CD8-positive, alpha-beta memory T cell (primary cell): Measurements from ENCODE around the gene CDH23. TPM values are rescaled to one million over a fixed set of nuclear protein-coding genes. Genes with fewer than 3 reads are reported as not detected.

ENCODE experiments used
- CTCF ChIA-PET: fragments of 350-600 bp; sonication (Branson Sonifier 250); formaldehyde crosslinking; loops from one replicate; lab custom pipeline; 2021; ENCODE audit warnings: antibody characterized with exemption; lab: Charles Lee
- POLR2A ChIA-PET: fragments of 350-600 bp; sonication (Branson Sonifier 250); formaldehyde crosslinking; loops from one replicate; lab custom pipeline; 2021; ENCODE audit warnings: antibody characterized with exemption; lab: Charles Lee
- DNase-seq, 5 donors: peaks; one replicate each; pipeline versions ENCODE4 v3.0.0 to v3.0.0-alpha.2; 2020 to 2022; ENCODE audit warnings: mixed read lengths in 1 of 5
- H3K27ac ChIP-seq: one replicate; pipeline ENCODE4 v1.7.0; 2013; ENCODE audit warnings: low read depth, mild to moderate bottlenecking, low read length, moderate library complexity
- H3K27me3 ChIP-seq: 2 replicates; pipeline ENCODE4 v1.7.0; 2013; ENCODE audit warnings: low read length, mild to moderate bottlenecking; ENCODE audit not compliant: insufficient read depth, poor library complexity, severe bottlenecking
- H3K36me3 ChIP-seq: 2 replicates; pipeline ENCODE4 v1.7.0; 2013; ENCODE audit warnings: mild to moderate bottlenecking, low read length, moderate library complexity; ENCODE audit not compliant: insufficient read depth
- H3K4me1 ChIP-seq: 2 replicates; pipeline ENCODE4 v1.7.0; 2013; ENCODE audit warnings: mild to moderate bottlenecking, low read length, moderate library complexity; ENCODE audit not compliant: insufficient read depth
- H3K4me3 ChIP-seq: 2 replicates; pipeline ENCODE4 v1.7.0; 2013; ENCODE audit warnings: mild to moderate bottlenecking, low read length
- H3K9me3 ChIP-seq: 2 replicates; pipeline ENCODE4 v1.7.0; 2013; ENCODE audit warnings: mild to moderate bottlenecking, low read length
- H3K27ac Mint-ChIP-seq, 8 donors: one replicate each; pipeline ENCODE4 v1.8.0; 2020 to 2021; ENCODE audit warnings: mixed read lengths in 8 of 8, mild to moderate bottlenecking in 6 of 8, inconsistent platforms in 3 of 8, moderate library complexity in 3 of 8
- H3K27me3 Mint-ChIP-seq, 2 donors: one replicate each; pipeline ENCODE4 v1.8.0; 2020 to 2021; ENCODE audit warnings: mixed read lengths in 2 of 2, mild to moderate bottlenecking in 1 of 2, moderate library complexity in 1 of 2
- H3K36me3 Mint-ChIP-seq, 3 donors: one replicate each; pipeline ENCODE4 v1.8.0; 2020 to 2021; ENCODE audit warnings: mixed read lengths in 3 of 3, inconsistent platforms in 1 of 3, mild to moderate bottlenecking in 1 of 3
- H3K4me1 Mint-ChIP-seq, 3 donors: one replicate each; pipeline ENCODE4 v1.8.0; 2020 to 2021; ENCODE audit warnings: mixed read lengths in 3 of 3, inconsistent platforms in 1 of 3, mild to moderate bottlenecking in 1 of 3
- H3K4me3 Mint-ChIP-seq, 7 donors: one replicate each; pipeline ENCODE4 v1.8.0; 2020 to 2021; ENCODE audit warnings: mixed read lengths in 7 of 7, mild to moderate bottlenecking in 6 of 7, moderate library complexity in 4 of 7, inconsistent platforms in 2 of 7
- H3K9me3 Mint-ChIP-seq, 5 donors: one replicate each; pipeline ENCODE4 v1.8.0; 2020 to 2022; ENCODE audit warnings: mixed read lengths in 5 of 5, mild to moderate bottlenecking in 3 of 5, moderate library complexity in 2 of 5, inconsistent platforms in 1 of 5
- polyA plus RNA-seq: library from polyadenylated mRNA; unstranded; fragments of 300-500 nt; fragmentation: Illumina TruSeq; gene quantifications from one replicate; pipeline ENCODE4 v1.2.3, GENCODE V29; 2021
- total RNA-seq, 2 experiments: library from RNA; stranded (reverse); gene quantifications; one replicate each; pipeline ENCODE4 v1.2.3, GENCODE V29; 2021

Gene CDH23
- total and polyA plus RNA-seq, 3 experiments from 2014 or later: 0.74 to 2.0 (median 0.78) TPM

- CTCF ChIA-PET: interaction anchor here (1.3 to 4.3 kb wide), 5 partner anchors 8 to 63 kb away, joined by 3 to 32 read pairs (median 5); partner anchors contain the start of gene VSIR
- no peaks in the 10 kb centered on the region for H3K27me3 Mint-ChIP-seq
- Histone ChIP-seq H3K9me3 (no peaks in the 10 kb centered on the region), H3K4me1 (peaks cover 55% of the 10 kb centered on the region), H3K4me3 (no peak within 1 kb of the TSS), H3K27me3 (no peaks in the 10 kb centered on the region), H3K36me3 (no peaks in the 10 kb centered on the region), H3K27ac (no peak within 1 kb of the TSS)
- no peak within 1 kb of the TSS for H3K4me3 Mint-ChIP-seq
- H3K27ac Mint-ChIP-seq: peak within 1 kb of the TSS in 2 of 8 donors; percentile 26 to 68
- H3K36me3 Mint-ChIP-seq: no peaks in the 10 kb centered on the region
- peaks cover 34 to 67% (median 39%) of the 10 kb centered on the region in 3 donors for H3K4me1 Mint-ChIP-seq
- POLR2A ChIA-PET: interaction anchor here (1.4 kb wide), 1 partner anchor 8 kb away, joined by 9 read pairs; no protein-coding TSS in a partner anchor
- H3K9me3 Mint-ChIP-seq: no peaks in the 10 kb centered on the region
- no peak for DNase-seq
These were observed 322.9 kb downstream of the CDH23 start, which contains the start of gene C10orf105 for GRCh38 chr10:71719464-71720201. Gene C10orf105, minus strand, starts transcription at chr10:71719778. Its CDS starts 3,441 bp downstream, at chr10:71716337.

- H3K27me3 ChIP-seq: no peaks in the 10 kb centered on the region
- H3K4me1 ChIP-seq: peaks cover 55% of the 10 kb centered on the region
- ChIA-PET CTCF (interaction anchor here (1.6 to 4.3 kb wide), 3 partner anchors 12 to 53 kb away, joined by 5 to 32 read pairs (median 5); partner anchors contain the start of gene VSIR), POLR2A (interaction anchor here (1.0 kb wide), 1 partner anchor 45 kb away, joined by 4 read pairs; no protein-coding TSS in a partner anchor)
- Mint-ChIP-seq H3K4me1 (peaks cover 31 to 68% (median 36%) of the 10 kb centered on the region in 3 donors), H3K4me3 (no peak overlapping the region), H3K9me3 (no peaks in the 10 kb centered on the region), H3K36me3 (no peaks in the 10 kb centered on the region), H3K27ac (no peak overlapping the region), H3K27me3 (no peaks in the 10 kb centered on the region)
- H3K27ac ChIP-seq: no peak overlapping the region
- H3K36me3 ChIP-seq: no peaks in the 10 kb centered on the region
- no peak for DNase-seq
- no peak overlapping the region for H3K4me3 ChIP-seq
- no peaks in the 10 kb centered on the region for H3K9me3 ChIP-seq
These were observed 323.6 kb downstream of the CDH23 start for GRCh38 chr10:71720288-71720687.

- POLR2A ChIA-PET: interaction anchor here (0.6 to 1.0 kb wide), 2 partner anchors 17 to 44 kb away, joined by 4 read pairs; no protein-coding TSS in a partner anchor
- peaks cover 55% of the 10 kb centered on the region for H3K4me1 ChIP-seq
These were observed 324.6 kb downstream of the CDH23 start for GRCh38 chr10:71721313-71721712.

GRCh38 chr10:71722849-71723248 lies 326.1 kb downstream of the CDH23 start:
- Mint-ChIP-seq H3K4me1 (peaks cover 41 to 70% (median 49%) of the 10 kb centered on the region in 3 donors), H3K27ac (peak overlapping the region in 6 of 8 donors; percentile 59 to 96 (median 82)), H3K27me3 (peaks cover 0 to 2% of the 10 kb centered on the region in 2 donors), H3K36me3 (no peaks in the 10 kb centered on the region), H3K4me3 (no peak overlapping the region), H3K9me3 (no peaks in the 10 kb centered on the region)
- POLR2A ChIA-PET: interaction anchor here (1.3 kb wide), 1 partner anchor 8 kb away, joined by 3 read pairs; no protein-coding TSS in a partner anchor
- no peaks in the 10 kb centered on the region for H3K27me3 ChIP-seq
- no peak for DNase-seq
- peaks cover 58% of the 10 kb centered on the region for H3K4me1 ChIP-seq
- CTCF ChIA-PET: interaction anchor here (1.1 to 12.3 kb wide), 4 partner anchors 15 to 50 kb away, joined by 4 to 152 read pairs (median 63); partner anchors contain the start of gene VSIR
- no peaks in the 10 kb centered on the region for H3K36me3 ChIP-seq
- no peak overlapping the region for H3K4me3 ChIP-seq
- no peak overlapping the region for H3K27ac ChIP-seq
- no peaks in the 10 kb centered on the region for H3K9me3 ChIP-seq

More at GRCh38 chr10:71721313-71721712, 324.6 kb downstream of the CDH23 start:
- Mint-ChIP-seq H3K4me3 (no peak overlapping the region), H3K4me1 (peaks cover 32 to 68% (median 40%) of the 10 kb centered on the region in 3 donors), H3K9me3 (no peaks in the 10 kb centered on the region), H3K27me3 (no peaks in the 10 kb centered on the region), H3K36me3 (no peaks in the 10 kb centered on the region), H3K27ac (peak overlapping the region in 3 of 8 donors; percentile 59 to 79 (median 71))
- DNase-seq: no peak
- Histone ChIP-seq H3K4me3 (no peak overlapping the region), H3K9me3 (no peaks in the 10 kb centered on the region), H3K27me3 (no peaks in the 10 kb centered on the region), H3K27ac (no peak overlapping the region), H3K36me3 (no peaks in the 10 kb centered on the region)
- CTCF ChIA-PET: interaction anchor here (0.9 kb wide), 1 partner anchor 13 kb away, joined by 4 read pairs; no protein-coding TSS in a partner anchor

- Histone ChIP-seq H3K9me3 (no peaks in the 10 kb centered on the region), H3K27ac (no peak overlapping the region), H3K4me1 (peaks cover 63% of the 10 kb centered on the region), H3K36me3 (no peaks in the 10 kb centered on the region), H3K27me3 (no peaks in the 10 kb centered on the region), H3K4me3 (no peak overlapping the region)
- no peak for DNase-seq
- ChIA-PET POLR2A (interaction anchor here (1.0 to 1.3 kb wide), 2 partner anchors 9 to 25 kb away, joined by 3 read pairs; no protein-coding TSS in a partner anchor), CTCF (interaction anchor here (1.0 to 12.3 kb wide), 6 partner anchors 15 to 88 kb away, joined by 3 to 152 read pairs (median 4); partner anchors contain the start of gene VSIR)
- Mint-ChIP-seq H3K36me3 (no peaks in the 10 kb centered on the region), H3K4me1 (peaks cover 45 to 74% (median 53%) of the 10 kb centered on the region in 3 donors), H3K4me3 (no peak overlapping the region), H3K27me3 (peaks cover 0 to 2% of the 10 kb centered on the region in 2 donors), H3K9me3 (no peaks in the 10 kb centered on the region), H3K27ac (peak overlapping the region in 4 of 8 donors; percentile 56 to 83 (median 80))
These were observed 326.6 kb downstream of the CDH23 start for GRCh38 chr10:71723311-71723710.

GRCh38 chr10:71724539-71724938 lies 327.8 kb downstream of the CDH23 start:
- no peaks in the 10 kb centered on the region for H3K36me3 Mint-ChIP-seq
- H3K36me3 ChIP-seq: no peaks in the 10 kb centered on the region
- H3K27ac ChIP-seq: no peak overlapping the region
- peaks cover 55 to 87% (median 65%) of the 10 kb centered on the region in 3 donors for H3K4me1 Mint-ChIP-seq
- H3K9me3 ChIP-seq: no peaks in the 10 kb centered on the region
- CTCF ChIA-PET: interaction anchor here (0.8 to 12.3 kb wide), 9 partner anchors 8 to 48 kb away, joined by 3 to 152 read pairs (median 24); partner anchors contain the start of gene VSIR
- H3K27me3 Mint-ChIP-seq: peaks cover 0 to 2% of the 10 kb centered on the region in 2 donors
- POLR2A ChIA-PET: interaction anchor here (0.5 to 1.0 kb wide), 2 partner anchors 24 to 79 kb away, joined by 3 to 4 read pairs; no protein-coding TSS in a partner anchor
- H3K27ac Mint-ChIP-seq: peak overlapping the region; percentile 65 to 98 (median 82)
- DNase-seq: no peak
- H3K4me3 ChIP-seq: no peak overlapping the region
- no peaks in the 10 kb centered on the region for H3K27me3 ChIP-seq
- no peaks in the 10 kb centered on the region for H3K9me3 Mint-ChIP-seq
- H3K4me1 ChIP-seq: peaks cover 75% of the 10 kb centered on the region
- no peak overlapping the region for H3K4me3 Mint-ChIP-seq

- peak overlapping the region; percentile 77 for H3K27ac ChIP-seq
- H3K27me3 ChIP-seq: no peaks in the 10 kb centered on the region
- ChIA-PET CTCF (interaction anchor here (1.1 to 12.3 kb wide), 11 partner anchors 9 to 47 kb away, joined by 3 to 152 read pairs (median 8); partner anchors contain the start of gene VSIR), POLR2A (interaction anchor here (1.5 kb wide), 2 partner anchors 10 to 23 kb away, joined by 3 to 4 read pairs; no protein-coding TSS in a partner anchor)
- H3K27me3 Mint-ChIP-seq: peaks cover 0 to 2% of the 10 kb centered on the region in 2 donors
- H3K9me3 ChIP-seq: no peaks in the 10 kb centered on the region
- H3K4me1 Mint-ChIP-seq: peaks cover 58 to 92% (median 71%) of the 10 kb centered on the region in 3 donors
- no peak overlapping the region for H3K4me3 ChIP-seq
- H3K4me3 Mint-ChIP-seq: no peak overlapping the region
- H3K9me3 Mint-ChIP-seq: no peaks in the 10 kb centered on the region
- H3K27ac Mint-ChIP-seq: peak overlapping the region; percentile 97 to 99 (median 98)
- no peak for DNase-seq
- H3K36me3 Mint-ChIP-seq: no peaks in the 10 kb centered on the region
- H3K4me1 ChIP-seq: peaks cover 80% of the 10 kb centered on the region
- H3K36me3 ChIP-seq: no peaks in the 10 kb centered on the region
These were observed 328.5 kb downstream of the CDH23 start for GRCh38 chr10:71725249-71725648.
